NCI-H524 treated with DMSO at 0.1 percent for 48 hours (cell line): ENCODE results near the gene TEAD2.
"Not testable (repeated sequence)": the region's sequence is repeated elsewhere in the genome, so short reads cannot be mapped to it uniquely, and the experiment has no call there.

ENCODE experiments used
- DNase-seq: peaks from one replicate; lab custom pipeline; 2025; lab: John Stamatoyannopoulos, UW

TEAD2 gene

DNA sequence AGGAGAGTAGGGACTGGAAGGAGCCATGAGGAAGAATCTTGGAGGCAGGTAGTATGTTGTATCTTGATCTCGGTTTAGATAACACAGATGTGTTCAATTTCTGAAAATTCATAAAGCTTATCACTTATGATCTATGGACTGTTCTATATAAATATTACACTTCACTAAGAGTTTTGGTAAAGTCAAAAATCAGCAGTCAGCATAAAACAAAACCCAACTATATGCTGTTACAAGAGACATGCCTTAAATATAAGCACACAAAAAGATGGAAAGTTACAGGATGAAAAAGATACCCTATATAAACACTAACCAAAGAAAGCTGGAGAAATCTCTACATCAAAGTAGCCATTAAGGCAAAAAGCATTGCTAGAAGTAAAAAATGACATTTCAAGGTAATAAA, 21.4 kb upstream of the TEAD2 start:
- DNase-seq, result no peak

DNA sequence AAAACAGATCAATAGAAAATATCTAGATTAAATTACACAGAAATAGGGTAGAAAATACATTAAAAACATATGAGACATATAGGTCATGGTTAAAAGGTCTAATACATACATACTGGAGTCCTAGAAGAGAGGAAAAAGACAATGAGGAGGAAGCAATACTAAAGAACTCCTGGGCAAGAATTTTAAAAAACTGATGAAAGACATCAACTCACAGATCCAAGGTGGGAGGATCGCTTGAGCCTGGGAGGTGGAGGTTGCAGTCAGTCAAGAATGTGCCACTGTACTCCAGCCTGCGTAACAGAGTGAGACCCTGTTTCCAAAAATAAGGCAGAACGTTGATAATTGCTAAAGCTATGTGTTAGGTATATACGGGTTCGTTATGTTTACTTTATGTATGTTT, 20.4 kb upstream of the TEAD2 start:
- no peak for DNase-seq

DNA sequence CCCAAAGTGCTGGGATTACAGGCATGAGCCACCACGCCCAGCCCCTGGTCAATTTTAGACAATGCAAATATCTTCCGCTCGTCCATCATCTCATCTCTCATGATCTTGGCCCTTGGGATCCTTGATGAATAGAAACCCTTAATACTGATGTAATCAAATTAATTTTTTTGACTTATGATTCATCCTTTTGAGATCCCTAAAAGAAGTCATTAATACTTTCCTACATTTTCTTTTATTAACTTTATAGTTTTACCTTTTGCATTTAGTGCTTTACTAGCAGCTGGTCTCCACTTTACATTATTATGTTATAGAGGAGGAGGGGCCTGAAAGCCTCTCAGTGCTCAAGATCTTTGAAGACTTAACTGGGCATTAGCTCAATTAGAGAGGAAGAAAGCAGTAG, 18.2 kb upstream of the TEAD2 start:
- DNase-seq, result no peak

DNA sequence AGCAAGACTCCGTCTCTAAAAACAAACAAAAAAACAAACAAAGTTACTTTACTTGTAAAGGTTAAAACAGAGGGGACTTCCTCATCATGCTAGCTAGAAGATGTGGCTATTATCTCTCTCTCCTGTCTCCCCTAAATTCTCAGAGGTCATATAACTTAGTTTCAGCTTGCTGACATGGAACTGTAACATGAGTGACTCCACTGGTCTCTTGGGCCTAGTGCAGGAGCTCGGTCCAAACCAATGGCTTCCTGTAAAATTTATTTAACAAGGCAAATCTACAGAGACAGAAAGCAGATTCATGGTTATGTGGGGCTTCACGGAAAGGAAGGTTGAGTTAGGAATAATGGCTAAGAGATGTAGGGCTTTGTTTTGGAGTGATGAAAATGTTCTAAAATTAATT, 16.3 kb upstream of the TEAD2 start:
- DNase-seq, result no peak

DNA sequence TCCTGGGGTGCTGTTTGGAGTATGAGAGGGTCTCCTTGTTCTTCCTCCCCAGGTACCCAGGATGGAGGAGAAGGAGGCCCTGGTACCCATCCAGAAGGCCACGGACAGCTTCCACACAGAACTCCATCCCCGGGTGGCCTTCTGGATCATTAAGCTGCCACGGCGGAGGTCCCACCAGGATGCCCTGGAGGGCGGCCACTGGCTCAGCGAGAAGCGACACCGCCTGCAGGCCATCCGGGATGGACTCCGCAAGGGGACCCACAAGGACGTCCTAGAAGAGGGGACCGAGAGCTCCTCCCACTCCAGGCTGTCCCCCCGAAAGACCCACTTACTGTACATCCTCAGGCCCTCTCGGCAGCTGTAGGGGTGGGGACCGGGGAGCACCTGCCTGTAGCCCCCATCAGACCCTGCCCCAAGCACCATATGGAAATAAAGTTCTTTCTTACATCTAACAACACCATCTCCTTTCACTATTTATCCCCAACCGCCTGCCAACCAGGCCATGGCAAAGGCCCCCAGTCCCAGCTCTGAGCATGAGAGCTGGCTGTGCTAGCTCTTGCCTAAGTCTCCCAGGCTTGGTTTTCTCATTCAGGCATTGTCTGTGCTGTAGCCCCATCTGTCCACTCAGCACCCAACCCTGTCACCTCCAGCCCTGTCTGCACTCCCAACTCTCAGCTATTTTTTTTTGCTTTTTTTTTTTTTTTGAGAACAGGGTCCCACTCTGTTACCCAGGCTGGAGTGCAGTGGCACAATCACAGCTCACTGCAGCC, 12.6 kb upstream of the TEAD2 start:
- no peak for DNase-seq

DNA sequence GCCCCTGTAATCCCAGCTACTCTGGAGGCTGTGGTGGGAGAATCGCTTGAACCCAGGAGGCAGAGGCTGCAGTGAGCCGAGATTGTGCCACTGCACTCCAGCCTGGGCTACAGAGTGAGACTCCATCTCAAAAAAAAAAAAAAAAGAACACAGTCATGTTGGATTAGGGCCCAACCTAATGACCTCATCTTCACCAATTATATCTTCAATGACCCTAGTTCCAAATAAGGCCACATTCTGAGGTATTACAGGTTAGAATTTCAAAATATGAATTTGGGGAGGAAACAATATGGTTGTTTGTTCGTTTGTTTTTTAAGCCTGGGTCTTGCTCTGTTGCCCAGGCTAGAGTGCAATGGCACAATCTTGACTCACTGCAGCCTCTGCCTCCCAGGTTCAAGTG, 11.0 kb upstream of the TEAD2 start:
- not testable (repeated sequence) for DNase-seq

DNA sequence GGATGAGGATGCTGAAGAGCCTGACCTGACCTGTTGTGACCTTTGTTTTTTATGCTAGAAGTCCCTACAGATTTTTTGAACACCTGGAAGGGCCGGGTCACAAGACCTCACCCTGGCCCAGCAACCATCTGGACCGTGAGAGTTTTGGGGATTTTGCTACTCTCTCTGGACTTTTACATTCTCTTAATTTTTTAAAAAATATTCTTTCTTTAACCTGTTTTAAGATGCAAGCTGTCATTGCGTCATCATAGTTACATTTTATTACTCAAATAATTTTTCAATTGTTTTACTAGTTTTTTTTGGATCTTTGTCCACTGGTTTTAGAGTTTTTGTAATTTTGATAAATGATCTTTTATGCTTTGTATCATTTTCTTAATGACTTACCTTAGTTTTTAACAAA, 9.0 kb upstream of the TEAD2 start:
- DNase-seq, result no peak

DNA sequence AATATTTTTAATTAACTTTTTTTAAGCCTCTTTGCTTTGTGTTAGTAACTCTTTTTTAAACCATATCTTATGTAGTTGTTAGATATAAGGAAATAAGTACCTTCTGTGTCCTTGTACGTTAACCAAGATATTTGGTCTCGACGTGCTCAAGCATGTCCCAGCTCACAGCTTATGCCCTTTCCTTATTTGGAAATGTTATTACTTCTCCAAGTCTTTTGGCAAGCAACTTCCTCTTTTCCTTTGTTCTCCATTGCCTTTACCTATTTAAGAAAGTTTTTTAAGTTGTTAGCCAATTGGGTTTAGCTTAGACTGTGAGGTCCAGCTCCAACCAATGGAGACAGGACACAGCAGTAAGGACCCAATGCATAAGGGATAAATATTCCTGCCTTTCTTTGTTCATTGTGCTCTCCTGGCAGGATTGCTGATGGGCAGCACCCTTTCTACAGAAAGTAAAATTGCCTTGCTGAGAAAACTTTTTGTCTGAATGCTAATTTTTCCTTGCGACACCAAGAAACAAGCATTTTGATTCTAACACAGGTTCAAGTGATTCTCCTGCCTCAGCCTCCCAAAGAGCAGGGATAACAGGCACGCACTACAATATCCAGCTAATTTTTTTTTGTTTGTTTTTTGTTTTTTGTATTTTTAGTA, 6.6 kb upstream of the TEAD2 start:
- no peak for DNase-seq

DNA sequence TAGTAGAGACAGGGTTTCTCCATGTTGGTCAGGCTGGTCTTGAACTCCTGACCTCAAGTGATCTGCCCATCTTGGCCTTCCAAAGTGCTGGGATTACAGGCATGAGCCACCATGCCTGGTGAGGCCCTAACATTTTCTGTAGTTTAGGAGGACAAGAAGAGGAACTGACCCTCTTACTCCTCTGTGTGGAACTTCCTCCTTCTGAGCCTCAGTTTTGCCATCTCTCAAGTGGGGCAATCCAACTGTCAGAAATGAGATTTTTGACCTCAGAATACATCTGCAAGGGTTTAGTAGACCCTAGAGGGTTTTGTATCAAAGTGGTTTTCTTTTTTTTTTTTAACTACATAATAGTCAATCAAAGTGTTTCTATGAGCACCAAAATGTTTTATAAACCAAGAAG, 3.9 kb upstream of the TEAD2 start:
- DNase-seq, result no peak

DNA sequence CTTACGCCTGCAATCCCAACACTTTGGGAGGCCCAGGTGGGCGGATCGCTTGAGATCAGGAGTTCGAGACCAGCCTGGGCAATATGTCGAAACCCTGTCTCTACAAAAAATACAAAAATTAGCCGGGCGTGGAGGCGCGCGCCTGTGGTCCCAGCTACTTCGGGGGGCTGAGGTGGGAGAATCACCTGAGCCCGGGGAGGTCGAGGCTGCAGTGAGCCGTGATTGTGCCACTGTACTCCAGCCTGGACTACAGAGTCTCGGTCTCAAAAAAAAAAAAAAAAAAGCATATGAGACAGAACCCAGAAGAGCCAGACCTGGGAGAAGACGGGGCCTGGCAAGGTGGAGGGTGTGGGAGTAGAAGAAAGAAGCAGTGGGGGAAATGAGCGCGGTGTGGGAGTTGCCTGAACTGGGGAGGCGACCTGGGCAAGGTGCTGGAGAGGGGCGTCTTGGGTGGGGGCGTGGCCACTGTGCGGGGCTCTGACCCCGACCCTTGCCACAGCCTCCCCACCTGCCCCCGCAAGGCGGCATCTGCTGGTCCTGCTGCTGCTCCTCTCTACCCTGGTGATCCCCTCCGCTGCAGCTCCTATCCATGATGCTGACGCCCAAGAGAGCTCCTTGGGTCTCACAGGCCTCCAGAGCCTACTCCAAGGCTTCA, 2.0 kb upstream of the TEAD2 start:
- no peak for DNase-seq

DNA sequence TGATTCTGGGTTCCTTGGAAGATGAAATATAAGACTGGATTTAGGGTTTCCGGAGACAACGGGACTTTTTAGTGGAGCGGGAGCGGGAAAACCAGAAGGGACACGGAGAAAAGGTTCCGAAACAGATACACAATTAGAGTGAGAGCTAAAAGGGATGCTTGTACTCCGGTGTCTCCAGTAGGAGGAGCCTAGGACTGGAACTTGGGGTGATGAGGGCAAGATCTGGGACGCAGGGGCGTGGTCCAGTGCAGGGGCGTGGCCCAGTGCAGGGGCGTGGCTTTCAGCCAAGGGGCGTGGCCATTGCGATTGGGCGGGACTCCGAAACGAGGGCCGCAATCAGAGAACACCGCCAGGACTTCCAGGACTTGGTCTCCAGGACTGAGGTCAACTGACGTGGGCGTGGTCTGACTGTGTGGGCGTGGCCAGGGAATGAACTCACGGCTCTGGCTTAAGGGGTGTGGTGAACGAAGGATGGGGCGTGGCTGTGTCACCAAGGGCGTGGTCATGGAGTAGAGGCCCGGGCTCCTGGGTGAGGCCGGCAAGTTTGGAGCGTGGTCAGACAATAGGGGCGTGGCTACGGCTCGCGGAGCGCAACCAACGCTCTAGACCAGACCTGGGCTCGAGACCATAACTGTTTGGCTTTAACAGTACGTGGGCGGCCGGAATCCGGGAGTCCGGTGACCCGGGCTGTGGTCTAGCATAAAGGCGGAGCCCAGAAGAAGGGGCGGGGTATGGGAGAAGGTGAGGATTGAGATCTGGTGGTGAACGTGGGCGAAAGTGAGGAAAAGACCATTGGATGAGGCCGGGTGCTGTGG, 1.3 kb upstream of the TEAD2 start, which contains the start of gene DKKL1:
Gene DKKL1 (plus strand): TSS at position 610 of the 815 bp plus-strand sequence. CDS start 122 bp downstream, at position 732.
- peak; percentile 58 for DNase-seq

DNA sequence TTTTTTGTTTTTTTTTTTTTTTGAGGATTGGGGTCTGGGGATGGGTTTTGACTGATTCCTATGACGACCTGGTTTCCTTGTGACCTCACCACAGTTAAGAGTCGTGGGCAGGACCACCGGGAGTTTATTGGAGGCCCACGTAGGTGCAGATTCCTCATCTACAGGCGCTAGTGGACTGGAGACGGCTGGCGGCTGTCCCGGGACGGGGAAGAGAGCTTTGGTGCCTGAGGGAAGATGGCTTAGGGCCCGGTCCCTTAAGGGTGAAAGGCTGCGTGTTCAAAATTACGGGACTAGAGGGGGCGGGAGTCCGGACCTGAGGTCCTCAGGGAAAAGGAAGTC, 682 bp upstream of the TEAD2 start:
- DNase-seq, result no peak

DNA sequence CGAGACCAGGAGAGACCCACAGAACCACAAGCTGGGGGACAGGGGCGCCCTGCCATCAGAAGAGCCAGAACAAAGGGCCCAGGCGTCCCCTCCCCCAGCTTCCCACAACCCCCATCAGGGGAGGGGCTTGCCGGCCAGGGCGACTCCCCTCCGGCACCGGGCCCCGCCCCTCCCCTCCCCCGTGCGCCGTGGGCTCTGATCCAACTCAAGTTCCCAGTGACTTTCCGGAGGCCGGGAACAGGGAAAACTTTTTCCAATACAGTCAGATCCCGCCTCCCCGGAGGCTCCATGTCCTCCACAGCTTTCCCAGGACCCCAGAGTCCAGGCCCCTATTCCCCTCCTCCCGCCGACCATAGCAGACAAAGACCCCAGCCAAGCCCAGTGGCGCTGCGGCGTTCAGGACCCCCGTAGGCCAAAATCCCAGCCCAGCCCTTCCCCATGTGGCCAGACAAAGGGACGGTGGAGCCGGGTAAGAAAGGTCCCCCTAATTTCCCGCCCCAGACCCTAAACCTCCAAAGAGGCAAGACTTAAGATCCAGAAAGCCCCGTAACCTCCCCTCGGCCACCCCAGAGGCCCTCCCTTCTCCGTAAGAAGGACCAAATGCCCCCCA, 673 bp downstream of the TEAD2 start:
- no peak for DNase-seq

DNA sequence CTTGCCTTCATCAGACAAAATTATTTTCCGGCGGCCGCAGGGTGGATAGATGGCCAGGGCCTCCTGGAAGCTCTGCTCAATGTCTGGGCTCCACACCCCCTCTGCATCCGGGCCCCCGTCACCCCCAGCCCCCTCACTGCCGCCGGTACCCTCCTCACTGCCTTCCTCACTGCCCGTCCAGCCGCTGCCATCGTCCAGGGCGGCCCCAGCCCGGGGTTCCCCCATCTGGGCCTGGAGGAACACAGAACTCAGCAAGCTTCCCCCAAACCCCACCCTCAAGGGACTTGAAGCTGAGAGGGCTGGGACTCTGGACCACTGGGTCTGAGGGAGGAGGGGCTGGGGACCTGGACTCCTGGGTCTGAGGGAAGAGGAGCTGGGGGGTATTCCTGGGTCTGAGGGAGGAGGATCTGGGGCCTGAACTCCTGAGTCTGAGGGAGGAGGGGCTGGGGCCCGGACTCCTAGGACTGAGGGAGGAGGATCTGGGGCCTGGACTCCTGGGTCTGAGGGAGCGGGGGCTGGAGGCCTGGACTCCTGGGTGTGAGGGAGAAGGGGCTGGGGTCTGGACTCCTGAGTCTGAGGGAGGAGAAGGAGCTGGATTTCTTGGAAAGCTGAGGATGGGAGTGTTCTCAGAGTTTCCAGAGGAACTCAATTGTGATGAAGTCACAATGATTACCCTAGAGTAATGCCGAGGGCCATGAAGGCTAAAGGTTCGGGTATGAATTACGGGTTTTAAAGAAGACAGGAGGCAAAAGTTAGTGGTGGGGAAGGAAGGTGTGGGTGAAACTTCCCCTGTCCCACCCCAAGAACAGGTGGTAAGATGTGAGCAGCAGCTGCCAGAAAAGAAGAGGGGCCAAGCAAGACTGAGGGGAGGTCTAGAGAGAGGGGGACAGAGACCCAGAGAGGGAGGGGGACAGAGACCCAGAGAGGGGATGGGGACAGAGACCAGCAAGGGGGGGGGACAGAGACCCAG, 2.1 kb downstream of the TEAD2 start:
- no peak for DNase-seq

DNA sequence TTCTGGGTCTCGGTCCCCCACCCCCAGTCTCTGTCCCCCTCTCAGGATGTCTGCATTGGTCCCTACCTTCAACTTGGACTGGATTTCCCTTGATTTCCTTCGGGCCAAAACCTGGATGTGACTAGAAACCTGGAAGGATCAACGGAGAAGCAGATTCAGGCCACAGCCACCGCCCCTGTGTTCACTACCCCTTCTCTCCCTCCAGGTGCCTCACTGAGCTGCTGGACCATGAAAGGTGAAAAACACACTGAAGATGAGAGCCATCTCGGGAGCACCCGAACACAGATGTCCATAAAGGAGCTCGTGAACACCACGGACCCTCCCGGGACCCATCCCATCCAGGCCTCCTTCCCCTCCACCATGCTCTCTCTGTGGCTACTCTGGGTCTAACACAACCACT, 5.0 kb downstream of the TEAD2 start:
- DNase-seq, result no peak

DNA sequence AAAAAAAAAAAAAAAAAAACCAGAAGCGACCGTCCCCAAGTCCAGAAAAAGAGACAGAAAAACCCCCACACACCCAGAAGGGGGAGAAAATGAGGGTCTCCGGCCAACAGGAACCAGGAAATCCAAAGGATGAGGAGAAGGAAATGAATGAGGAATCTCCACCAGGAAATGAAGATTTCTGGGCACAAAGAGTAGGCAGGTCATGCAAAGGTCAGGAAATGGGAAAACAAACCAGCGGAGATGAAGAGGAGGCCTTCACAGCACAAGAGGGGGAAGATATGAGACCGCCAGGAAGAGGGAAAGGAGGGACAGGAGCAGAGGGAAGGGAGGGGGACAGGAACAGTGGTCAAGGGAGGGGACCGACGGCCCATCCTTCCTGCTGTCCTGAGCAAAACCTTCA, 5.8 kb downstream of the TEAD2 start:
- no peak for DNase-seq

DNA sequence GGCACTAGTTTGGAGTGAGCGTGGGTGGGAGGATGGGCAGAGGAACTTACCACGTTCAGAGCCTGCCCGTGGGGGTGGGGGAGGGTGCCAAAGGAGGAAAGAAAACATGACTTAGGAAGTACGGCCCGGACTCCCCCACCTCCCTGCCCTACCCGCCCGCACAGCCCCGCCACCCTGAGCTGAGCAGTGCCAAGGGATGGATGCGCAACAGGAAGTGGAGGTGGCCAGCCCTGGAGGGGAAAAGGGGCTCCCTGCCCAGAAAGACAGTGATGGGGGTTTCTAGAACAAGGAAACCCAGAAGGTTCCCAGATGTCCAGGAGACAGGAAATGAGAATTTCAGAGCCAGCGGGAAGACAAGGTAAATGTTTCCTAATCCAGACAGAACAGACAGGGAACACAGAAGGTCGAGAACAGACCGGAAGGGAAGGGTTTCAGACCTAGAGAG, 6.3 kb downstream of the TEAD2 start:
- no peak for DNase-seq

DNA sequence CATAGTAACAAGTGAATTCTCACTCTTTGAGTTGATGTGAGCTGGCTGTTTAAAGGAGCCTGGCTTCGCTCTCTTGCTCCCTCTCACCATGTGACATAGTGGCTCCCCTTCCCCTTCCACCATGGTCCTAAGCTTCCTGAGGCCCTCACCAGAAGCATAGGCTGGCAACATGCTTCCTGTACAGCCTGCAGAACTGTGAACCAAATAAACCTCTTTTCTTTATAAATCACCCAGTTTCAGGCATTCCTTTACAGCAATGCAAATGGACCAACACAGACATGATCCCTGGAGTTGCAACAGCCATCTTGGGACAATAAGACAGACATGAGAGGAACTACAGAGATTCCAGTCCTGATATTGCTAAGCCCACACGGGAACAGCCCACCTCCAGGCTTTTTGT, 12.6 kb downstream of the TEAD2 start:
- no peak for DNase-seq

DNA sequence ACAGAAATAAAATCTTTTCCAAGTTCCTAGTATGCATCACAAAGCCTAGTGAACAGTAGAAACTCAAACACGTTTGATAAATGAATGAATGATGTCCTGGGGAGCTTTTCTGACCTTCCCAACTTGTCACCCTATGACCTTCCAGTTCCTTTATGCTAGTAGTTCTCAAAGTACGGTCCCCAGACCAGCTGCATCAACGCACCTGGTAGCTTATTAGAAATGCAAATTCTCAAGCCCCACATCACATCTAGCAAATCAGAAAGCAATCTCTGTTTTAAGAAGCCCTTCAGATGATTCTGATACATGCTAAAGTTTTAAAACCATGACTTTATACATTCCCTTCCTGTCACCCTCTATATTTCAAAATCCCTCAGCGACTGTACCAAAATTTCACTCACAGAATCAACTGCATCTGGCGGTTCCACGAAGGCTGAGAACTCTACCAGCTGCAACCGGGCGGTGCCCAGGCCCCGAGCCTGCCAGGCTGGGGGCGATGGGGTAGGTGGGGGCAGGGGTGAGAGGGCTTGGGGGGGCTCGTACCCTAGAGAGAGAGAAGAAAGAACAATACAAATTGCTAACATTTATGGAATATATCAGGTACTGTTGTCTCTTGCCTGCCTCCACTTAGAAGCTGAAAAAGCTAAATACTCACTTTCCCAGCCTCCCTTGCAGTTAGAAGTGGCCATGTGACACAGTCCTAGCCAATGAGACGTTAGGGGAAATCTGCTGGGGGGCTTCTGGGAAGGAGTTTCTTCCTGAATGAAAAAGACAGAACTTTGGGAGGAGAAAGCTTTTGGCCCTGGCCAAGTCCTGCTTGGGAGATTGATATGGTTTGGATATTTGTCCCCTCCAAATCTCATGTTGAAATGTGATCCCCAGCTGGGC, 13.7 kb downstream of the TEAD2 start:
- no peak for DNase-seq

DNA sequence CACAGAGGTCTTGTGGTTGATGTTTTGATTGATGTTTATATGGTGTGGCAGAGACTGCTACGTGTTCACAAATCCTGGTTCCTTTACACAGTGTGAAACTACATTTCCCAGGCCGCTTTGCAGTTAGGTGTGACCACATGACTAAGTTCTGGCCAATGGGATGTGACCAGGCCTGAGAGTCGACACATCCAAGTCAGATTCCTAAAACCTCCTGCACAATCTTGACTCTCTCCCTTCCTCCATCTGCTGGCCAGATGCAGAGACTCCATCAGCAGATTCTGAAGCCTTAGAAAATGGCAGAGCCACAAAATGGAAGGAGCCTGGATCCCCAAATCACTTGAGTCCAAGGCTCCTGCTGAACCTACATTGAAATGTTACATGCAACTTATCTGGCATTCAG, 14.4 kb downstream of the TEAD2 start:
- peak; percentile 79 for DNase-seq
